ENCODE data around the gene WASF2. TPM values are rescaled to one million over a fixed set of nuclear protein-coding genes. Genes with fewer than 3 reads are reported as not detected.
"Not testable (repeated sequence)": the region's sequence is repeated elsewhere in the genome, so short reads cannot be mapped to it uniquely, and the experiment has no call there.

Gene WASF2
- total and polyA plus RNA-seq, 11 donors, result 14.2 to 103 (median 47.9) TPM

DNA sequence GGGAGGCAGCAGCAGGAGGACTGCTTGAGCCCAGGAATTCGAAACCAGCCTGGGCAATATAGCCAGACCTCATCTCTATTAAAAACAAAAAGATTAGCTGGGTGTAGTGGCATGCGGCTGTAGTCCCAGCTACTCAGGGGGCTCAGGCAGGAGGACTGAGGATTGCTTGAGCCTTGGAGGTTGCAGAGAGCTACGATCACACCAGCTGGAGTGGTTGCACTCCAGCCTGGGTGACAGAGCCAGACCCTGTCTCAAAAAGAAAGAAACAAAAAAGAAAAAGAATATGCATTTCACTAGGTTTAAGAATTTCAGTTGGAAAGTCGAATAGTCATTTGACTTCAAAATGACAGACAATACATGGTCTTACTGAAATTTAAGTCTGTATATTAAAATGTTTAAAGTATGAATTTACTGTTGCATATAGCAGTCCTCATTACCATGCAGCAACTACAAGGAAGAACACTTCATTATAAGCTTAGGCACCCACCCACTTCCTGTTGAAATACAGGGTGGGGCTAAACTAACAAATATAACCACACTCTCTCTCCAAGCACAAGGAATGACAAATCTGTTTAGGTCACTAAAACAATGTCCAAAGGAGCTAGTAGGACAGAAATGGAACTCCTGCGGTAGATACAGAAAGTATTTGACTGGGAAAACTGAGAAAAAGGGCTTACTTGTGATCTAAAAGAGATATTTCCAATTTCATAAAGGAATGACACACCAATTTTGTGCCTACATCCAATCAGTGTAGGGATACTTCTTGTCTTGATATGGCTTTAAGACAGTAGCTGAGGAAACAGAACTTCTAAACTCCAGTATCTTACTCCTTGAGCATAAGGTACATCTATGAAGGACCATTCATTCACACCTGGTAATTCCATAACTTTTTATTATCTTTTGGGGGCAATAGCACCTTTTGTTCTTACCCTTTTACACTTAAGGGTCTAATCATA is 53.5 kb downstream of the WASF2 start:
- TF ChIP-seq POLR2A (IDR thresholded peaks at IDR 0.05) (peak in 1 of 2 donors; percentile 67), CTCF (IDR thresholded peaks at IDR 0.05) (no peak)
- intact Hi-C loops (cut with DNase I), result loop anchor here in 5 of 10 donors (5.0 to 10.0 kb wide), 3 partner anchors 36 to 51 kb away; no protein-coding TSS in a partner anchor
- DNase-seq (peak in 1 of 5 donors; percentile 30), ATAC-seq (peak; percentile 74 to 88 (median 85))
- Histone ChIP-seq H3K36me3 (peaks cover 0 to 20% (median 6%) of the 10 kb centered on the region in 9 donors), H3K27me3 (no peaks in the 10 kb centered on the region), H3K27ac (peak overlapping the region; percentile 49 to 94 (median 74)), H3K9me3 (no peaks in the 10 kb centered on the region), H3K4me1 (peaks cover 20 to 90% (median 78%) of the 10 kb centered on the region in 12 donors), H3K4me3 (peak overlapping the region in 5 of 12 donors; percentile 1 to 43 (median 8))
- WGBS, 4 donors, result 22 to 31% (median 24%) methylated on average over 5 of the region's 5 CpGs

DNA sequence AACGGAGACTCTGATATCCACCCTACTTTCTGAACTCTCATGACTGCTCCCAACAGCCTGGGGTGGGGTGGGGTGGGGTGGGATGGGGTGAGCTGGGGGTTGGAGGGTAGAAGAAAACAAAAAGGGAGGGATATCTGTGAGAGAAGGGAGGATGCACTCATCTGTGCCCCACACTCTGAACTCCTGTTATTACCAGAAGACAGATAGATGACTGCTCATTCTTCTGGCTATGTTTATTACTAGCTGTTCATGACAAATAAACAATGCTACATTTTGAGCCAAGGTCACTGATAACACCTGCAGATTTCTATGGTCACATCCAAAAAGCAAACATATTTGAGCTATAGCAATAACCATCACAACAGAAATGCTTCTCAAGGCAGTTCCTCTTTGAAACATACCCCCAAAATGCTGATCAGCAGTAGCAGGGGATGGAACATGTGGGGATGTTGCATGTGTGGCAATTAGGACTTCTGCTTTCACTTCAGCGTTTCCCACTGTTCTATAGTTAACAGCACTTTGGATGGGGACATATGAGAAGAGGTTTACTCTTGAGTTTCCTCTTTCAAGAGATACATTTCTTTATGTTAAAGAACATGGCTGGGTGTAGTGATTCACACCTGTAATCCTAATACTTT is 54.3 kb downstream of the WASF2 start:
- TF ChIP-seq CTCF (IDR thresholded peaks at IDR 0.05) (no peak), POLR2A (IDR thresholded peaks at IDR 0.05) (no peak)
- Histone ChIP-seq H3K27ac (peak overlapping the region; percentile 49 to 94 (median 74)), H3K9me3 (no peaks in the 10 kb centered on the region), H3K4me1 (peaks cover 23 to 98% (median 86%) of the 10 kb centered on the region in 12 donors), H3K4me3 (peak overlapping the region in 4 of 12 donors; percentile 4 to 43 (median 14)), H3K36me3 (peaks cover 0 to 14% (median 3%) of the 10 kb centered on the region in 9 donors), H3K27me3 (no peaks in the 10 kb centered on the region)
- intact Hi-C loops (cut with DNase I), result loop anchor here in 5 of 10 donors (5.0 to 10.0 kb wide), 3 partner anchors 37 to 52 kb away; no protein-coding TSS in a partner anchor
- 23 to 41% (median 33%) methylated on average over 2 of the region's 2 CpGs for WGBS, 4 donors
- DNase-seq, result no peak
- ATAC-seq, result peak; percentile 26 to 63 (median 40)

DNA sequence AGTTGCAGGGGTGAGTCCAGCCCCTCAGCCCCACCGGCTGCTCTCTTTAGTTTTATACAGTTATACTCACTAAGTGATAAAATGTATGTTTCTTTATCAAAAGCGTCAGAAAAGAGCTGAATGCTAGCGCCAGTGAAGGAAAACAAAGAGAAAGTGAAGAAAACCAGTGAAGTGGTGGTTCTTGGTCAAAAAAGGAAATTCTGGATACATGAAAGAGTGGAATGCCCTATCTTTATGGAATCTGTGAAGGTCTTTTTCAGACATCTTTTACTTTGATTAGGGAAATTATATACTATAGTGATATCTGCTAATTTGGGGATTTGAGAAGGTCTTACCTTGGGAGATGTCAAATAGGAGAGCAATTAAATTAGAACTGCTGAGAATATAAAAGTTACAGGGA is 56.3 kb downstream of the WASF2 start:
- peak overlapping the region in 11 of 12 donors; percentile 17 to 94 (median 71) for H3K27ac ChIP-seq
- intact Hi-C loops (cut with DNase I), result loop anchor here in 4 of 10 donors (5.0 to 10.0 kb wide), 3 partner anchors 51 to 124 kb away; no protein-coding TSS in a partner anchor
- TF ChIP-seq CTCF (IDR thresholded peaks at IDR 0.05) (no peak), POLR2A (IDR thresholded peaks at IDR 0.05) (no peak)
- peaks cover 35 to 100% (median 96%) of the 10 kb centered on the region in 12 donors for H3K4me1 ChIP-seq
- no peaks in the 10 kb centered on the region for H3K36me3 ChIP-seq
- no peak for ATAC-seq
- H3K4me3 ChIP-seq, result no peak overlapping the region
- H3K27me3 ChIP-seq, result no peaks in the 10 kb centered on the region
- no peak for DNase-seq
- H3K9me3 ChIP-seq, result no peaks in the 10 kb centered on the region
- 73 to 81% (median 80%) methylated on average over 3 of the region's 3 CpGs for WGBS, 4 donors

- intact Hi-C loops (cut with DNase I), result loop anchor here in 4 of 10 donors (5.0 to 10.0 kb wide), 3 partner anchors 52 to 125 kb away; no protein-coding TSS in a partner anchor
- H3K36me3 ChIP-seq, H3K27me3 ChIP-seq, ATAC-seq, H3K4me3 ChIP-seq, H3K9me3 ChIP-seq, DNase-seq: not testable (repeated sequence)
- Histone ChIP-seq H3K4me1 (peaks cover 35 to 100% (median 96%) of the 10 kb centered on the region in 12 donors), H3K27ac (peak overlapping the region in 6 of 12 donors; percentile 21 to 94 (median 59))
- 89 to 97% (median 92%) methylated on average over 1 of the region's 1 CpG for WGBS, 4 donors
Measured at GRCh38 chr1:27432725-27433124, 57.2 kb downstream of the WASF2 start.
